ENCODE results near the gene RLN3.

- TF ChIP-seq GABPA (IDR thresholded peaks at IDR 0.05; ENCODE audit: borderline replicate concordance, insufficient read depth, low read length) (no peak), KDM4A (IDR thresholded peaks at IDR 0.05; ENCODE audit: low read depth, low read length, severe bottlenecking) (no peak), KDM1A (IDR thresholded peaks at IDR 0.05; ENCODE audit: borderline replicate concordance, low read length) (no peak), CTCF (IDR thresholded peaks at IDR 0.05; ENCODE audit: control extremely low read depth in 1 of 3, insufficient read depth in 1 of 3, low read depth in 1 of 3, low read length in 3 of 3) (no peak)
Measured at GRCh38 chr19:14019100-14019499, 8.8 kb upstream of the RLN3 start.
